GM18873 (cell line): ENCODE data around the gene ATOH8.

Source experiments
- ATAC-seq: cut with Tn5 transposase; IDR thresholded peaks from one replicate; pipeline ENCODE4 v1.9.1; 2021; ENCODE audit warnings: mild to moderate bottlenecking, moderate library complexity, moderate number of reproducible peaks; ENCODE audit not compliant: unreplicated experiment, low FRiP score

Gene ATOH8

DNA sequence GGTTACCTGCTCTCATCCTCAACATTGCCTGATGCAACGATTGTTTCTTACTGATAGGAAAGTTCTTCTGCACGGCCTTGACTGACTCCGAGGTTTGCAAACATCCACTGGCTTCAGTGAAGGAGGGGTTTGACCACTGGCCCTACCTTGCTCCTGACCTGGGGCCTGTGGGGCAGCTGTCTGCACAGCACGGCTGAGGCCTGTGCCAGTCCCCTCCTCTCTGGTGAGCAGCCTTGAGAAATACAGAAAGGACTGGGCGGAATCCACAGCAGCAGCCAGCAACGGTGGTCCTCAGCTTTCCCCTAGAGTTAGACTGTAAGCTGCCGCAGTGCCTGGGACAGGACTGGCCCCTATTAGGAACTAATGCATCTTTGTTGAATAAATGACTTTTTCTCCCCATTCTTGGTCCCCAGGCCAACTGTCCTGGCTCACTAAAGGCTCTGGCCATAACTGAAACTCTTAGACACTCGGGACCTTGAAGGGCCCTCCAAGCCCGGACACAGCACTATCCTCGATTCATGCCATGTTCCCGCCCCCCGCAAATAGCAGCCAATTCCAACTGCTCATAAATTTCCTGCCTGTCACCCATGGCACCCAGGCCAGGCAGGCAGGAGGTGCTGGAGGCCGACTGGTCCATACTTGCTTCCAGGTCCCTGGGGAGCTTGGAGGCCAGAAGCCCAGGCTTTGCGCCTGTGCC, 26.7 kb downstream of the ATOH8 start:
- no peak for ATAC-seq

DNA sequence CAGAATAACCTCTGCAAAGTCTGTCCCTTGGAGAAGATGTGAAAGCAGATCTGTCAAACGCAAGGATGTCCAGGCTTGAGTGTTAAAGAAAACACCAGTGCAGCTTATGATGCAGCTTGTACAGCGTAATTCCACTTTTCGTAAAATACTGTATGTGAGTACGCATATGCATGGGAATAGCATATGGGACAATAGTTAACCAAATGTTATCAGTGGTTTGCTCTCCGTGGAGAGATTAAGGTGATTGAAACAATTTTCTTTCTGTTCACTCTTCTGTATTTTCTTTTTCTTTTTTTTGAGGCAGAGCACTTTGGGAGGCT, 27.2 kb downstream of the ATOH8 start:
- no peak for ATAC-seq

DNA sequence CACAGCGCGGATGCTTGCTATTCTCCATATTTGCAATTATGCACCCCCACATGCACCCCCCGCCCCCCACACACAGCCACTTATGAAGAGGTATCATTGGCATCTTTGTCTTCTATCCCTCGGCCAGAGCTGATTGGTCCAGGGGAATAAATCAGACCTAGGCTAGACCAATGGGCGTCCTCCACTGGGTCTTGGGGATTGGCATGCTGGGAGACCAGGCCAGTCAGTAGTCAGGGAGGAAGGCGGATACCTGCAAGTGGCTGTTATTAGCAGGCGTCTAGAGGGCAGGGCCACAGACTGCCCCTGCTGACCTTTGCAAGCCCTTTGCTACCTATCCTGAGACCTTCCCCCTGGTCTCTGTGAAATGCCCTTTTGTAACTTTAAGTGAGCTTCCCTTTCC, 30.0 kb downstream of the ATOH8 start:
- no peak for ATAC-seq

DNA sequence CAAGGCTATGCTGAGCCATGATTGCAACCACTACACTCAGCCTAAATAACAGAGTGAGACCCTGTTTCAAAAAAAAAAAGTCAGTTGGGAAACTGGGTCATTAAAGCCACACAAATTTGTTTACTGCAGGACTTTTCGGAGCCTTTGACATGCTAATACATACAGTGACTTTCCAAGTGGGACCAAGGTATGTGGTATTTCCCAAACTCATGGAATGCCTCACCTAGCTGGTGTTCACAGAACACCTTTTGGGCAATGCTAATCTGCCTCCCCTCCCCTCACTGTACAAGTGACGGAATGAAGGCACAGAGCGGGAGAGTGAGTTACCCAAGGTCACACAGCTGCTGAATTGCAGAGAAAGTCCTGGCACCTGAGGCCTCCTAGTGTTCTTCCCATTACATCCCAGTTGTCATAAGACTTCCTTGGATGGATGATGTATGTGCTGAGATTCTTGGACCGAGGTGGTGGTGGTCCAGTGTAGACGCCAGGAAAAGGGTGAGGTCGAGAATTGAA, 30.7 kb downstream of the ATOH8 start:
- ATAC-seq, result no peak

DNA sequence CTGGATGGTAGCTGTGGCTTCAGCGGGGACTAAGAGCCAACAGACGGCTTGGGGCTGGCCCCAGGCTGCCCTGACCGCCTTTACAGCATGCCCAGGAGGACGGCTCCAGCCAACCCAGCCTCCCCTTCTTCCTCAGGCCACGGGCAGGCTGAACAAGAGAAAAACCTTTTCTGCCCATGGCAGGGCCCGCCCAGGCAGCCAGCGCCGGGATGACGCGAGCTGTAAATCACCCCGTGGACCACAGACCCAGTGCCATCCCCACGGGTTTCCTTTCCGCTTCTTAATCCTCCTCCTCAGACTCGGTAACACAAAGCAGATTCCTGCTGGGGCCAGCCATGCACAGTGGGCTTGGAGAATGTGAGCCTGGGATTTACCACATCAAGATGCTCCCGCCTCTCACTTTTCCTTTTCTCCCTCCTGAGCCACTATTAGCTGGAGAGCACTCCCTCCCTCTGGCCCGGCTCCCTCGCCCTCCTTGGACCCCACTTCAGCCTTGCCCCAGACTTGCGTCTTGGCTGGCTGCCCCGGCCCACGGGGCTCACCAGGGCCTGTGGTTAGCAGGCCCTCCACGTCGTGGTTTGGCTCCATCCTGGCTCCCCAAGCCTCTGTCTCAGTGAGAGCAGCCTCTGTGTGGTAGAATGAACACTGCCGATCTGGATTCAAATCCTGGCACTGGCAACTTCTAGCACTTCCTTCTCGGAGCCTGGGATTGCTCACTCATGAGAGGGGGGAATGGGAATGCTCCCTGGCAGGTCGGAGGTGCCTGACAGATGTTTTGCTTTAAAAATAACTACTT, 31.4 kb downstream of the ATOH8 start:
- no peak for ATAC-seq

DNA sequence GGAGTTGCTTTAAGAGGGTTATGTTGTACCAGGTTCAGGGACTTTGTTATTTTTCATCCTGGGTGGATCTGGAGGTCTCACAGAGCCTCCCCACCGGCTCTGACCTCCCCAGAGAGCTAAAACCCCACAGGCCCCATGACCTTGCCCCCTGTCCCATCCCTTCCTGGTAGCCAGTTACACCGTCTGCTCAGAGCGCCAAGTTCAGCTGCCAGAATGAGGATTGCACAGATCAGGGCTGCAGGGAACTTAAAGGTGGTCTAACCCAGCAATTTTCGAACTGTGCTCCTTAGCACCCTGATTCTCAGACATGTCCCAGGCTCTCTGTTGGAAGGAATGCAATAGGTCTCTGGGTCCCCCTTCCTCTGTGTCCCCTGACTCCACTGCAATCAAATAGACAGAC, 32.1 kb downstream of the ATOH8 start:
- ATAC-seq, result no peak

DNA sequence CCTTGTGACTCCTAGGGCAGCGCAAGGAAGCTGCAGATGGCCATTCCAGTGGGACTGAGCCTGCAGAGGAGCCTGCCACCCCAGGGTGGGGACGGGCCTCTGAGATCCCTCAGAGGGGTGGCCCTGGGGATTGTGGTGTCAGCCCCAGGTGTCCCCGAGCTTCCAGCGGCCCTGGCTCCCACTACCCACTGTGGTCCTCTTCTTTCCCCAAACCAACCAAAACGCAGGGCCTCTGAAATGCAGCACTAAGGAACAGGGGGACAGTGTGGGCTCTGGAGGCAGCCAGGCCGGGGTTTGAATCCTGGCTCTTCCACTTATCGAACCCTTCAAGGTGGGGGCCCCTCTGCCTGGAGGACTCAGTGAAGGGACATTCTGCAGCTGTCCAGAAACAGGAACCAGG, 32.7 kb downstream of the ATOH8 start:
- ATAC-seq, result no peak

DNA sequence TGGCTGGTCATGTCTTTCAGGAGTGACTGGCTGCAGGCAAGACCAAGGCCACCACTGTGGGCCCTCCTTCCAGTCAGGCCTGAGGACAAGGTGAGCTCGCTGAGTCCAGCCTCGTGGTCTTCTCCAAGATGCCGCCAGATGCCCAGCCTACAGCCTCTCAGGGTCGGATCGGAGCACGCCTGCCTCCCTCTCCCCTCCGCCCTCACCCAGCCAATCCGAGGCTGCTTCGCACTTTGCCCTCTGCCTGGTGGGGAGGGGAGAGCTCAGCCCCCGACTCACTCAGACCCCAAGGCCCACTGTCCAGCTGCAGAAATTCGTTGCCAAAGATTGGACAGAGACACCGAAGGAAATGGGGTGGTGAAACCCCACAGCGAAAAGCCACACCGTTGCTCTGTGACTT, 33.1 kb downstream of the ATOH8 start:
- no peak for ATAC-seq

DNA sequence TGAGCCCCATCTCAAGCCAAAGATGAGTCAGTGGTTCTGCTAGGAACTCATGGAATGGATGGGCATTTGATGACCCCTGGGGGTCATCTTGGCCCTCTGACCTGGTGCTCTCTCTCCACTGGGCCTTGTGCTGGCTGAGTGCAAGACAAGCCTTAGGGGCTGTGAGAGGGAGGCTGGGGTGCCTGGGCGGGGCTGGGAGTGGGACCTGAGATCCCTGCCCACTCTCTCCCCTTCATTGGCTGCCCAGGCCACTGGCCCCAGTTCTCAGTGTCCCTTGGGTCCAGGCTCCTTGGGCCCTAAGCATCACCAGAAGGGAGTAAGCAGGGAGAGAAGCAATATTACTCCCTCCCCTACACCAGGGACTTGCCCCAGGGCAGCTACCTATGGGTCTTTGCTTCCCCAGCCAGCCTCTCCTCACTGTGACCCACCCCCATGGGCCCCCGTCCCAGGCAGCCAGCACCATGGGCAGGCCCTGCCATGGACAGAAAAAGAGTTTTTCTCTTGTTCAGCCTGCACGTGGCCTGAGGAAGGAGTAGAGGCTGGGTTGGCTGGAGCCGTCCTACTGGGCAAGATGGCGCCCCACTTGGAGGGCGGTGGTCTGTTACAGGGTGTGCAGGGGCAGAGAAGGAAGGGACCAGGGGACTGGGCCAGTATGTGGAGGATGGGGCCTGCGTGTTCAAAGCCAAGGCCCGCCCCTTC, 33.6 kb downstream of the ATOH8 start:
- ATAC-seq, result no peak

DNA sequence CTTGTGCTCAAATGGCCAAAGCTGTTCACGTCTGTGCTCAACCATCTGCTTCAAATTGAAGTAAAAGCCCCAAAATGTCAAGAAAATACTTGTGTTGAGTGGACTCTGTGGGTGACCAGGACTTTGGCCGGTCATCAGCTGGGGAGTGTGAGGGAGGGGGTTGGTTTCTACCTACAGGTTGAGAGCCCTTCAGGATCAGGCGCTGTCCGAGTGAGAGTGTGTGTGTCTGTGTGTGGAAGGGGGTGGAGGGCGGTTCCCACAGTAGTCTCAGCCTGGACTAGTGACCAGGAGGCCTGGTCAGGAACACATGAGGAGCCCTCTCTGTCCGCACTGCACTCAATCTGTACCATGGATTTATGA, 34.2 kb downstream of the ATOH8 start:
- ATAC-seq, result no peak

DNA sequence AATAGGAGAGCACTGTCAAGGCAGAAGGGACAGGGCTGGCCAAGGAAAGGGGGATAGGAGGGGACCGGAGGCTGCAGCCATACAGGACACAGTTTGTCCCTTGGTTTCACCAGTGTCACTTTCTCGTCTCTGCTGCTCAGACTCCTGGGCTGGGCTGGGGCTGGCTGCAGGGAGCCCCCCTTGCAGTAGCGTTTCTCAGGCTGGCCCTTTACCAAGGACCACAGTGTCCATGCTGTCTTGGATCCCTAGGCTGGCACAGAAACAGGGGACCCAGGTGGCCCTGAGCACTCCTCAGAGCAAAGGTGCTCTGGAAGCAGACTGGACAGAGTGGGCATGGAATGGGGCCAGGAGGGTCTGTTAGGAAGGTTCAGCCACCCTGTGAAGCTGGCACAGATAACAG, 34.8 kb downstream of the ATOH8 start:
- ATAC-seq, result no peak

DNA sequence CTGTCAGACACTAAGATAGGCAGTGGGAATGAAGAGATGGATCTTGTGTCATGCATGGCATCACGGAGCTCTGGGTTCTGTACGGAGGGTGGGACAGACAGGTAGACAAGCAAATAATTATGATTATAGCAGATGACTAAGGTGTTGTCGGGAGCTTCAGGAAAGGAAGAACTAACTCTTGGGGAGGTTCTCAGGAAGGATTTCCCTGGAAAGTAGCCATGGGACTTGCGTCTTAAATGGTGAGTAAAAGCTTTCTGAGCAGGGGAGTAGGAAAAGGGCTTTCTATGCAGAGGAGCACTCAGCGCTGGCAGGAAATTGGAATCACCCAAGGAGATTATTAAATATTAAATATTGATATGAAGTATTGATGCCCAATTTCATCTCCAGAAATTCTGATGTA, 35.5 kb downstream of the ATOH8 start:
- ATAC-seq, result no peak

DNA sequence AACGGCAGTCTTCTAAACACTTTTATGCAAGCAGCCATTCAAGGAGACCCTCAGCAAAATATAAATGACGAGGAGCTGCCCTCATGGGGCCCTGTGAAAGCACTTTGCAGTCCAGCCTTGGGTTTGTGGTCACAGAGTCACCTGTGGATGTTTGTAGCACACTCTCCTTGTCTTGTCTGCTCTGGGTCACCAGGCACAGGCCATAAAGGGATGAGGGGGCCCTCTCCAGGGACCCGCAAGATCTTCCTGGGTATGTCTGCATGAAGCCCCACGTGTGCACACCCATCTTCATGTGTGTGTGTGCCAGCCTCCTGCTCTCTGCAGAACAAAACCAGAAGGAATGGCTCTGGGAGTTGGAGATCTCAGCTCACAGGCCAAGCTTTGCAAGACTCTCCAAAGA, 36.2 kb downstream of the ATOH8 start:
- ATAC-seq, result no peak

DNA sequence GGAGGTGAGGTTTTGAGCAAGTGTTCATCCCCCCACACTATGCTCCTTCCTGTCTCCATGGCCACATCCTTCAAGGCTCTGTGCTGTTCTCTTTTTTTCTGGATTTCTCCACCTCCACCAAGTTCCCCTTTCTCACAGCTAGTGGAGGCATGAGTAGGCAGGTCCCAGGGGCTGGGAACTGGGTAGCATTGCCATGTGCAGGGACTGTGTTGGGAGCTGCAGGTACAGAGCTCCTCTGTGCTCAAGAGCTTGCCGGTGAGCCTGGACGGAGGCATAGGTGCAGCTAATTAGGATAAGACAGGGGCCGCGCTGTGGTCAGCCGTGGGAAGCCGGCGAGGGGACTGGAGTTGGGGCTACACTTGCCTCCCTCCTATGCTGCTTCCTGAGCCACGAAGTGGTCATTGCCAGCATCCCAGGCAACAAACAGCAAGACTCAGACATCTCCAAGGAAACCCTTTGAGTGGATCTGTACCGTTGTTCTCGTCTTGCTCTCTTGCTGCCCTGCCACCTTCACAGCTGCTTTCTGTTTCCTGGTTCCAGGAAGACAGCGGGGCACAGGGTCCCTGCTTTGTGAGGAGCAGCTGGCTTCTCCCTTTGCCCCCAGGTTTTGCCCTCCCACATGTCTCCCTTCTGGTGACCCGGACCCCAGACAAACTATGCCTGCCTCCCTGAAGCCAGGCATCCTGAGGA, 36.9 kb downstream of the ATOH8 start:
- no peak for ATAC-seq

DNA sequence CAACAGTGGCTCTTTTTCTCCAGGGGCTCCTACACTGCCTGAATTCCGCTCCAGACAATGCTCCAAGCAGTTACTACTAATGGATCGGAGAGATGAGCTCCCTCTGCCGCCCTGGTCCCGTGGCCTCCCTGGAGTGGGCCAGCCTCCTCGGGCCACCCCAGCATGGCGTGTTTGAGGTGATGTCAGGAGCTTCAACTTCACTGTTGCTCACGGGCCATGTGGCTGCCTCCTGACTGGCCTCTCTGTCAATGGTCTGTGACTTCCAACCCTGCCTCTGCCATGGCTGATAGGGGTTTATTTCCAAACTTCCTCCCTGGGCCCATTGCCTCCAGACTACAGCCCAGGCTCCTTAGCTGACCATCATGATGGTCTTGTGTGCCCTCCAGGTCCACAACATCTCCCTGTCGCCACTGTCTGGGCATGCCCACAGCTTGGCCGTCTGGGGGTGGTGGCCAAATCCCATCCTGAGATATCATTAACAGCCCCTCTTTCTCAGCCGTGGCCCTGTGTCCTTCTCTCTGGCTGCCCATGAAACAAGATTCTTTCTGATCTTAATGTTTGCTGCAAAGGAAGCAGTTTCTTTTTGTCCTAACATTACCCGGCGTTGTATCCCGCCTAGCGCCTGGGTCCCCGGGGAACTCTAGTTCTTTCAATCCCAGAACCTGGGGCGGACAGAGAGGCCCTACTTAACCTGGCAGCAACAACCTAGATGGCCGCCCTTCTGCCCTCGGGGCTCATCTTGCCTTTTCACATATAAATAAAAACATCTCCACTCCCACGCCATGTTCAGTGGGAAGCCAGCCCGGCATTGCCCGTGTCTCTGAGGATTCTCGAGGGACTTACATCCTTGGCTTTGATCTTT, 38.1 kb downstream of the ATOH8 start:
- no peak for ATAC-seq

DNA sequence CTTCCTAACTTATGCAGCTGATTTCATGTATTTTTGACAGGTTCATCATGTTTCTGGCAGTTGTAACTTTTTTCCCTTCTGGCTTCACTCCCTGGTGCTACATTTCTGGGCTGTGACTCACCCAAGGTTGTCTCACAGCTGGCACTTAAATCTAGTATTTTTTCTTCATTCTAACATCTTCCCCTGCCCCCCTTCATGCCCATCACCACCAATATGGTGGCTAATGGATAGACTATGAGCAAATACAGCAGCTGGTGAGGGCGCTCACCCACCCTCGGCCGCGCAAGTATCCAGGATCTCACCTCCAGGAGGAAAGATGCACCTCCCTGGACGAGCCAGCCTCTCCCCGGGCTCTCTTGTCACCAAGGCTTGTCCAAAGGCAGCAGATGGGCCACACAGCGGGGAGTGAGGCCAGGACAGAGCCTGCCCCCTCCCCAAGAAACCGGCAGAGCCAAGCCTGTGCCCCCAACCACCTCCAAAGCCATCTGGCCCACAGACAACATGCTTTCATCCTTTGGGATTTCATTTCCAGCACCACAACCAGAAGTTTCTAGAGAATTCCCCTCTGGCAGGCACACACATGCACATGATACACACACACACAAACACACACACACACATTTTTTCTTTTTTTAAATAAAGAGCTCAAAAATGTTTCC, 39.1 kb downstream of the ATOH8 start:
- ATAC-seq, result no peak

DNA sequence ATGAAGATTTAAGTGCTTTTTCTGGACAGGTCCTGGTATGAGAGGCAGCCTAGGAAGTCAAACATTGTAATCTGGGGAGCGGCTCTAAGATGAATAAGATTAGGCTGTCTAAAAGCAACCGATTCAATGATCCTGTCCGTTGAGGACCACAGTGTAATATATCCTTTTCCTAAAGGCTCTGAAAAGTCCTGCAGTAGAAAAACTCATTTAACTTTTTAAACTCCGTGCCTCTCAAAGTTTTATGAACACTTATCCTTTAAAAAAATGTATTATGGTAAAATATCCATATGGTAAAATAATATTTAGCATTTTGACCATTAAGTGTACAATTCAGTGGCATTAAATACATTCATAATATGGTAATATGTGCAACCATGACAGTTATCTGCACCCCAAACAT, 39.8 kb downstream of the ATOH8 start:
- no peak for ATAC-seq

DNA sequence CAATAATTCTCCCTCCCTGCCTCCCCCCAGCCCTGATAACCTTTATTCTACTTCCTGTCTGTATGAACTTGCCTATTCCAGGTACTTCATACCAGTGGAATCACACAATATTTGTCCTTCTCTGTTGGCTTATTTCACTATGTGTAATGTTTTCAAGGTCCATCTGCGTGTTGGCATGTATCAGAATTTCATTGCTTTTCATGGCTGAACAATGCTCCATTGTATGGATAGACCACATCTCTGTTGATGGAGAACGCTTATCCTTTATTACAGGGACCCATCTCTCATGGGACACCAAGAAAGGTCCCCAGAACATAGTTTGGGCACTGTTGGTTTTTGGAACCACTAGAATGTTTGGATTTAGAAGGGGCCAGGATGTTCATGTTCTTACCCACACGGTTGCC, 40.2 kb downstream of the ATOH8 start:
- ATAC-seq, result no peak

DNA sequence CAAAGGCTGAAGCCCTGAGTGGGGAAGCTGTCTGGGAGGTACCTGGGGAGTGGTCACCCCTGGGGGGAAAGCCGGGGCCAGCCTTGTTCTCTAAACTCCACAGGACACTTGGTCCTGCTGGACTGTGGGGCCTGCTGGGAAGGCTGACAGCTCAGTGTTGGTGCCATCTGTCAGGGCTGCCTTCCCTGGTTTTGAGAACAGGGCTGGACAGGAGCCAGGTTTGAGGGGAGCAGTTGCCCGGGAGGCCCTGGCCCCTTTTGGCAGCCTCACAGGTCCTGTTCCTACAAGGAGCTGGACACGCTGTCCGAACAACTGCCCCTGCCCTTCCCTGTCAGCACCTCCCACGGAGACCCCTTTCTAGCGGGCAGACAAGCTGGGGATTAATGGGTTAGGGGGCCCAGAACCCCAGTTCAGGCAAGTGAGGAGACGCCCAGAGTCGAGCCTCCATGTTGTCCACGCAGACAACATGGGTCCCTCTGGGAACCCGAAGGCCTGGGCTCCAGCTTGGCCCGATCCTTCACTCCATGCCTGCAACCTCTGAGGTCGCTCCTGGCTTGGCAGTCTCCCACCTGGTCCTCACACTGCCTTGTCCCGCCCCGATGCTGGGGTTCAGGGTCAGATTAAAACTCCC, 40.8 kb downstream of the ATOH8 start:
- no peak for ATAC-seq
